IPS DF 4.7 (cell line): ENCODE measurements around the gene UNKL.
"Not testable (repeated sequence)": the region's sequence is repeated elsewhere in the genome, so short reads cannot be mapped to it uniquely, and the experiment has no call there.

Experiments used
- DNase-seq: peaks from one replicate; pipeline ENCODE4 v3.0.0-alpha.2; 2013; ENCODE audit warnings: low spot score; ENCODE audit errors: extremely low read depth

The UNKL gene

GRCh38 chr16:1445518-1446203, 31.2 kb upstream of the UNKL start:
- DNase-seq = no peak

GRCh38 chr16:1444730-1445517, 30.4 kb upstream of the UNKL start:
- DNase-seq = no peak

DNA sequence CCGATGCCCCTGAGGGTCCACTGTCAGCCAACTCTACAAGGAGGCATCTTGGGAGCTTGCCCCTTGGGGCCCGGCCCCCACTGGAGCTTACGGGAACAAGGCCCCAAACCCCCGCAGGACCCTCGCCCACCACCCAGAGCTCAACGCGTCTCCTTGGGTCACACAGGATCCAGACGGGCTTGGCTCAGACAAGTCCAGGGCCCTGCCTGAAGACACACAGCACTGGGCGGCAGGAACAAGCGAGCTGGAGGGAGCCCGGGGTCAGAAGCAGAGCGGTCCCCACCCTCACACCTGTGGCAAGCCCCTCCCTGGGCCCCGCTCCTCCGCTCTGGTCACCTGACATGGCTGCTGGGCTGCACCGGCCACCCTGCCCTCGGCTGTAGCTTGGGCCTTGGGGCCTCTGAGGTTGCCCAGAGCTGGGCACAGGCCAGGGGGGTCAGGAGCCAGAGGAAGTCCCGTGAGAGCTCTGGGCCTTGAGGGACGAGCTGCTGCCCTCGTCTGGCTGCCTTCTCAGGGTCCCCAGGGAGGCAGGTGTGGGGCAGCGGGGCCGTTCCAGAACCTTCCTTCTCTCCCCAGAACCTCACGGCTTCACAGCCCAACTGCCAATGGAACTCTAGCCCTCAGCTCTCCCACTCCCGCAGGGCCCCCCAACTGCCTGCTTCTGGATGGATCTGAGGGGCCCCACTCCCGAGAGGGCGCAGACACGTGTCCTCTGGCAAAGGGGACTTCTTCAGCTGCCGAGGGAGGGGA, 29.7 kb upstream of the UNKL start, which contains the start of gene CCDC154:
TSS of gene CCDC154 (minus strand) at position 577 of the 750 bp plus-strand sequence. CDS start at position 343, 234 bp downstream.
- DNase-seq = no peak

GRCh38 chr16:1443403-1443973, 29.0 kb upstream of the UNKL start:
- no peak for DNase-seq

DNA sequence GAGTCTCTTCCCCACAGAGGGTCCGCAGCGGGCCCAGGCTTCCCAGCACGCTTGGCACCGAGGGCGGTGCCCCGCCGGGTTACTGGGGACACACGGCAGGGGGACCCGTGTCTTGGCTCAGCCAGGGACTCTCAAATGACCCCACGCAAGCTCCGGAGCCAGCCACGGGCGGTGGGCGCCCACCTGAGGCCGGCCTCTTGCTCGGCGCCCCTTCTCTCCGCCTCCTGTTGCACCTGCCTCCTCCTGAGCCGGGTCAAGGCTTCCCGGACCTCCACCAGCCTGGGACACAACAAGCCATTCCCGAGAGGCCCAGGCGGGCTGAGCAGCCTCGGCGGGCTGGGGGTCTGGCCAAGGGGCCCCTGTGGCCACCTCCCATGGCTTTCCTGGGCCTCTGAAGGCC, 28.2 kb upstream of the UNKL start:
- no peak for DNase-seq

DNA sequence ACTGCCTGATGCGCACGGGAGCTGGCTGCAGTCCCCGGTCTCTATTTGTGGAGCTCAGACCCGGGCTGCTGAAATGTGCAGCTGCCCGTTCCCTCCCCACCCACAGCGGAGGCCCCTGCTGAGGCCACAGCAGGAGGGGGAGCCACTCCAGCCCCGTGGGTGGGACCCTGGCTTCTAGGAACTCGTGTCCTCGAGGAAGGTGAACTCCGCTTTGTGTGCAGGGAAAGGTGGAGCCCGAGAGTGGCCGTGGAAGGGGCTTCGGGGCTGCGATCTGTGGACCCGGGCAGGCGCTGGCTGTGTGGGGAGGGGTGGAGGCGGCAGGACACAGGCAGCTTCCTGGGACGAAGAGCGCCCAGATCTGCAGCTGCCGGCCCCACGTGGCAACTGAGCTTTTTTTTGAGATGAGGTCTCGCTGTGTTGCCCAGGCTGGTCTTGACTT, 26.9 kb upstream of the UNKL start:
- DNase-seq = no peak

DNA sequence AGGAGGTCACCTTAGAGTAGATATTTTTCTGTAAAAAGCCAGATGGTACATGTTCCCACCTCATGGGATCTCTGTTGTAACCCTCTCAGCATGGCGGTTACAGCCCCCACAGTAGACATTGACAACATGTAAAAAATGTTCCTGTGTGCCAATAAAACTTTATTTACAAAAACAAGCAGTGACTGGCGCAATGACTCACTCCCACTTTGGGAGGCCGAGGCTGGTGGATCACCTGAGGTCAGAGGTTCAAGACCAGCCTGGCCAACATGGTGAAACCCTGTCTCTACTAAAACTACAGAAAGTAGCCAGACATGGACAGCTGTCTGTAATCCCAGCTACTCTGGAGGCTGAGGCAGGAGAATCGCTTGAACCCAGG, 25.2 kb upstream of the UNKL start:
- not testable (repeated sequence) for DNase-seq

- DNase-seq = no peak
These were observed 24.7 kb upstream of the UNKL start for GRCh38 chr16:1439058-1439698.

DNA sequence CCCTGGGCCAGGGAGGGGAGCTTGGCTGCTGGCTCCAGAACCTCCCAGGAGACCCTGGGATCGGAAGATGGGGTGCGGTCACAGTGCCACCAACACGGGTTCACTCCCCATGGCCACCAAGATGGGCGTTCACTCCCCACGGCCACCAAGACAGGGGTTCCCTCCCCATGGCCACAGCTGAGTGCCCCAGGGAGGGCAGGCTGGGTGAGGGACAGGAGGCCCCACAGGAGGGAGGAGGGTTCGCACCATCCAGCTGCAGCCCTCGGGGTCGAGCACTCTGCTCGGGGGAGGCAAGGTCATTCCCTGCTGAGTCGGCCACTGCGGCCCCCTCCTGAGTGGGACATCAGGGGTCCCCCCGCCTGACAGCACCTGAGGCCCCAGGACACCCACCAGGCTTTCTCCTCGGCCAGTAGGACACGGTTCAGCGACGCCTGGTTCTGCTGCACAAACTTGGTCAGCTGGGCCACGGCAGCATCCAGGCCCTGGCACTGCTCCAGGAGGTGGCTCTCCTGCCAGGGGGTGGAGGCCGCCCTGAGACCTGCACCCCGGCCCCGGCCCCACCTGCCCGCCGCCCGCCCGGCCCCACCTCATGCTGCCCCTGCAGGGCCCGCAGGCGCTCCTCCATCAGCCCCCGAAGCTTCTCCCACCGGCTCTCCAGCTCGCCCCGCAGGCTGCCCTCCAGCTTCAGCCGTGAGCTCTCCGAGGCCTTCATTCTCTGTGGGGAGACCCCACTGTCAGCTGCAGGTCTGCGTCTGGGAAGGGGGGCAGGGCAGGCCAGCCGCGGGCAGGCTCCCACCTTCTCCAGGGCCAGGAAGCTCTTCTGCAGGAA, 23.9 kb upstream of the UNKL start:
- DNase-seq = no peak

GRCh38 chr16:1437606-1438005, 23.1 kb upstream of the UNKL start:
- DNase-seq = no peak

- no peak for DNase-seq
These were observed 22.3 kb upstream of the UNKL start for GRCh38 chr16:1436731-1437355.

- no peak for DNase-seq
These were observed 21.6 kb upstream of the UNKL start for GRCh38 chr16:1435921-1436697.

- DNase-seq = no peak
These were observed 20.4 kb upstream of the UNKL start for GRCh38 chr16:1434644-1435592.

DNA sequence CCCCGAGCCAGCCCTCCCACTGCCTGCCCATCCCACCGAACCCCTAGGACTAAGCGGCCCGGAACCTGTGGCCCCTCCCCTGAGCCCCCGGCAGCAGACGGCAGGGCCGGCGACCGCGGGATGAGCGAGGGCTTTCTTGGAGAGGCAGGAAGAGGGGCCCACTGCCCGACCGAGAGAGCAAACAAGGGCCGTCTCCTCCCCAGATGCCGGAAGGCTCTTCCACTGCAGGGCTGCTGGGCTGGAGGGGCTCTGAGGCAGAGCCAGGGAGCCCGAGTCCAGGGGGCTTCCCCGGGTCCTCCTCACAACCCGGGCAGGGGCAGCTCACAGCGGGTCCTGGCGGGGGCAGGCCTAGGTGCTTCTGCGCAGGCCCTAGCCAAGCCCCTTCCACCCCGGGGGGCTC, 19.3 kb upstream of the UNKL start:
- DNase-seq = no peak

DNA sequence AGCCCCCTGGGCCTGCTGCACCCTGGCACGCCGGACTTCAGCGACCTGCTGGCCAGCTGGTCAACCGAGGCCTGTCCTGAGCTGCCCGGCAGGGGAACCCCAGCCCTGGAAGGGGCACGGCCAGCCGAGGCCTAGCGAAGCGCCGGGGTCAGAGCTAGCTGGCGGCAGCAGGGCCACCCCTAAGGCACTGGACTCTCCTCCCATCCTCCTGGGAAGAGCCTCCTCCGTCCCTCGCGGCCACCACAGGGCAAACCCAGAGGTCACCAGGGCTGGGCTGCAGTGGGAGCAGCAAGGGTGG, 18.7 kb upstream of the UNKL start:
- no peak for DNase-seq

DNA sequence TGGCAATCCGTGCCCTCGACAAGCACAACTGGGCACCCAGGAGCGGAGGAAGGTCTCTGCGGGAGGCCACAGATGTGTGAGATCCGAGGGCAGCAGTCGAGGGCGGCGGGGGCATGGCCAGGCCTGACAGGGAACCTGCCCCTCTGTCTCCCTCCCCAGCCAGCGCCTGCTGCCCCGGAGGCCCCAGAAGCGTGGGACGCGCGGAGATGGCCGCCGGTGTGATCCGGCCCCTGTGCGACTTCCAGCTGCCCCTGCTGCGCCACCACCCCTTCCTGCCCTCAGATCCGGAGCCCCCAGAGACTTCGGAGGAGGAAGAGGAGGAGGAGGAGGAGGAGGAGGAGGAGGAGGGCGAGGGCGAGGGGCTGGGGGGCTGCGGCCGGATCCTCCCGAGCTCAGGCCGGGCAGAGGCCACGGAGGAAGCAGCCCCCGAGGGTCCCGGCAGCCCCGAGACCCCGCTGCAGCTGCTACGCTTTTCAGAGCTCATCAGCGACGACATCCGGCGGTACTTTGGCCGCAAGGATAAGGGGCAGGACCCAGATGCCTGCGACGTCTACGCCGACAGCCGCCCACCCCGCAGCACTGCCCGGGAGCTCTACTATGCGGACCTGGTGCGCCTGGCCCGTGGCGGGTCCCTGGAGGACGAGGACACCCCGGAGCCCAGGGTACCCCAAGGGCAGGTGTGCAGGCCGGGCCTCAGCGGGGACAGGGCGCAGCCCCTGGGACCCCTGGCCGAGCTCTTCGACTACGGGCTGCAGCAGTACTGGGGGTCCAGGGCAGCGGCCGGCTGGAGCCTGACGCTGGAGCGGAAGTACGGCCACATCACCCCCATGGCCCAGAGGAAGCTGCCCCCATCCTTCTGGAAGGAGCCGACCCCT, 18.1 kb upstream of the UNKL start:
- no peak for DNase-seq
